Psoas muscle (tissue), 8 donors: Measurements from ENCODE around the gene IFITM10. TPM values are rescaled to one million over a fixed set of nuclear protein-coding genes. Genes with fewer than 3 reads are reported as not detected.

Experiments used
- ATAC-seq, 4 donors: fragments of 200-7000 bp; cut with Tn5 transposase; one replicate each; pipeline ENCODE4 v1.9.1; 2020; ENCODE audit warnings: moderate library complexity in 3 of 4, mild to moderate bottlenecking in 2 of 4
- DNase-seq, 2 donors: peaks; one replicate each; pipeline ENCODE4 v3.0.0-alpha.2; 2020
- H3K27ac ChIP-seq: fragments of 200-600 bp; one replicate; pipeline ENCODE4 v1.8.0; 2022
- H3K27me3 ChIP-seq, 3 donors: fragments of 200-600 bp in 1 of 3; one replicate each; pipeline versions ENCODE4 v1.6.1 to v1.8.0; 2013 to 2022; ENCODE audit warnings: low read length in 2 of 3, mild to moderate bottlenecking in 2 of 3, moderate library complexity in 1 of 3; ENCODE audit not compliant: insufficient read depth in 3 of 3
- H3K36me3 ChIP-seq, 2 donors: fragments of 200-600 bp in 1 of 2; one replicate each; pipeline versions ENCODE4 v1.6.1 to v1.8.0; 2013 to 2022; ENCODE audit warnings: low read depth in 1 of 2, mild to moderate bottlenecking in 1 of 2, moderate library complexity in 1 of 2; ENCODE audit not compliant: insufficient read depth in 1 of 2
- H3K4me1 ChIP-seq: fragments of 200-600 bp; one replicate; pipeline ENCODE4 v1.8.0; 2022
- H3K4me3 ChIP-seq: fragments of 200-600 bp; one replicate; pipeline ENCODE4 v1.8.0; 2022; ENCODE audit warnings: mild to moderate bottlenecking
- H3K9me3 ChIP-seq: fragments of 200-600 bp; one replicate; pipeline ENCODE4 v1.8.0; 2022
- WGBS, 3 donors: extraction: QIAGEN DNeasy Blood & Tissue Kit; methylation state at CpG; one replicate each; pipeline versions ENCODE4 v1.1.6 to v1.1.7; 2013; 5-methylcytosine and 5-hydroxymethylcytosine counted together
- intact Hi-C, 2 donors: fragments of 100-400 bp; cut with DNase I; formaldehyde crosslinking; loops; one replicate each; pipeline versions ENCODE4 v1.11.0 to v1.14.2; 2022
- polyA plus RNA-seq, 3 donors: library from polyadenylated mRNA; stranded (reverse); fragments of 200-250 nt; gene quantifications; one replicate each; pipeline ENCODE4 v1.2.3, GENCODE V29; 2013
- total RNA-seq, 4 donors: library from RNA; stranded (reverse); fragmentation: NEBNext Ultra II Directional in 2 of 4; extraction: Animal tissue kit (Norgen Biotek cat#: 25700) in 2 of 4; gene quantifications; one replicate each; pipeline versions ENCODE4 v1.2.1 to v1.2.4, GENCODE V29; 2021 to 2023
- TF ChIP-seq, protein P1 (sequence below): fragments of 200-600 bp; IDR thresholded peaks from one replicate; pipeline ENCODE4 v1.8.0; 2022; ENCODE audit warnings: antibody characterized with exemption
- donor health status: healthy with polysubstance abuse.
- donor health status: DM: no; HTN: no; CAD: no; lungs with moderate emphysema.
- donor health status: Bipolar disorder and iron deficiency.
- donor health status: healthy.
- donor health status: DM: yes; HTN: yes; CAD: no.
- donor health status: DM: no; HTN: no; CAD: no.
- donor health status: DM: no; HTN: no; CAD: no.
- donor health status: DM: yes; HTN: yes; CAD: no.

Gene IFITM10
- total and polyA plus RNA-seq, 7 donors, result 0.70 to 6.1 (median 1.6) TPM

DNA sequence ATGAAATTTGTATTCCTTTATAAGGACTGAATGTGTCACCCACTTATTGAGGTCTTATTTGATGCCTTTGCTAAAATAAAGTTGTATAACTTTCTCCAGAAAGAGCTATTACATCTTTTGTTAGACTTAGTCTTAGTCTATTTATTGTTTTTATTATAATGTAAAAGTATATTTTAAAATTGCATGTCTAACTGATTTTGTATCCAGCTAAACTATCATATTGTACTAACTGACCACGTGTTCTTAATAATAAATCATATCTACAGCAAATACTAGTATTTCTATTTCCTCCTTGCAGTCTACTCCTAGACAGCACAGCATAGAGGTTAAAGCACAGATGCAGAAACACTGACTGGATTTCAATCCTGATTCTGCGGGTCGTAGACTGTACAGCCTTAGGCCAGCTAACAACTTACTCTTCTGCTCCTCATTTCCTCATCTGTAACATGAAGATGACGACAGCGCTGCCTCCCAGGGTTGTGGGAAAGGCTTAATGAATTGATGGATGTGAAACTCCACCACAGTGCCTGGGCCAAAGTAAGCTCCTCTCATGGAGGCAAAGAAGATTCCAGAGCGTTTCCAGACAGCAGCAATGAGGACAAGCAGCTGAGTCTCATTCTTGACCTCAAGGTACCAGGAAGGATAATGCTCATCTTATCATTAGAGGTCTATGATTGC is 13.2 kb downstream of the IFITM10 start:
- peaks cover 0 to 61% (median 11%) of the 10 kb centered on the region in 3 donors for H3K27me3 ChIP-seq
- no peak for ATAC-seq
- no peak overlapping the region for H3K4me3 ChIP-seq
- 81 to 83% (median 81%) methylated on average over 6 of the region's 6 CpGs for WGBS, 3 donors
- H3K27ac ChIP-seq, result no peak overlapping the region
- TF ChIP-seq, protein P1, sequence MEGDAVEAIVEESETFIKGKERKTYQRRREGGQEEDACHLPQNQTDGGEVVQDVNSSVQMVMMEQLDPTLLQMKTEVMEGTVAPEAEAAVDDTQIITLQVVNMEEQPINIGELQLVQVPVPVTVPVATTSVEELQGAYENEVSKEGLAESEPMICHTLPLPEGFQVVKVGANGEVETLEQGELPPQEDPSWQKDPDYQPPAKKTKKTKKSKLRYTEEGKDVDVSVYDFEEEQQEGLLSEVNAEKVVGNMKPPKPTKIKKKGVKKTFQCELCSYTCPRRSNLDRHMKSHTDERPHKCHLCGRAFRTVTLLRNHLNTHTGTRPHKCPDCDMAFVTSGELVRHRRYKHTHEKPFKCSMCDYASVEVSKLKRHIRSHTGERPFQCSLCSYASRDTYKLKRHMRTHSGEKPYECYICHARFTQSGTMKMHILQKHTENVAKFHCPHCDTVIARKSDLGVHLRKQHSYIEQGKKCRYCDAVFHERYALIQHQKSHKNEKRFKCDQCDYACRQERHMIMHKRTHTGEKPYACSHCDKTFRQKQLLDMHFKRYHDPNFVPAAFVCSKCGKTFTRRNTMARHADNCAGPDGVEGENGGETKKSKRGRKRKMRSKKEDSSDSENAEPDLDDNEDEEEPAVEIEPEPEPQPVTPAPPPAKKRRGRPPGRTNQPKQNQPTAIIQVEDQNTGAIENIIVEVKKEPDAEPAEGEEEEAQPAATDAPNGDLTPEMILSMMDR, result no peak
- H3K9me3 ChIP-seq, result peaks cover 7% of the 10 kb centered on the region
- H3K36me3 ChIP-seq, result no peaks in the 10 kb centered on the region
- intact Hi-C loops, result no loop called here
- H3K4me1 ChIP-seq, result no peaks in the 10 kb centered on the region
- no peak for DNase-seq

DNA sequence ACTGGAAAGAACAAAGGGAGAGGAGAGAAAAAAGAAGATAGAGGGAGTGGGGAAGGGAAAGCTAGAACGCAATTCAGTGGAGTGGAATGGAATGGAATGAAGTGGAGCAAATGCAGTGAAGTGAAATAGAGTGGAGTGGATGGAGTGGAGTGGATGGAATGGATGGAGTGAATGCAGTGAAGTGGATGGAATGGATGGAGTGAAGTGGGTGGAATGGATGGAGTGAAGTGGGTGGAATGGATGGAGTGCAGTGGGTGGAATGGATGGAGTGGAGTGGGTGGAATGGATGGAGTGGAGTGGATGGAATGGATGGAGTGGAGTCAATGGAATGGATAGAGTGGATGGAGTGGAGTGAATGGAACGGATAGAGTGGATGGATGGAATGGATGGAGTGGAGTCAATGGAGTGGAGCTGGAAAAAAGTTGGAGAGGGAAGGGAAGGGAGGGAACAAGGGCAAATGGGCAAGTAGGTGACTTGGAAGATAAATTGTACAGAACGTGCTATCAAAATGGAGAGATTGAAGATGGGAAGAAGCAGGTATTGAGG is 13.9 kb downstream of the IFITM10 start:
- TF ChIP-seq, protein P1, result no peak
- DNase-seq (no peak), ATAC-seq (no peak)
- Histone ChIP-seq H3K27ac (no peak overlapping the region), H3K9me3 (peaks cover 7% of the 10 kb centered on the region), H3K27me3 (peaks cover 0 to 64% (median 11%) of the 10 kb centered on the region in 3 donors), H3K36me3 (no peaks in the 10 kb centered on the region), H3K4me3 (no peak overlapping the region), H3K4me1 (no peaks in the 10 kb centered on the region)
- intact Hi-C loops, result no loop called here
- WGBS, 3 donors, result 60 to 63% (median 62%) methylated on average over 3 of the region's 3 CpGs

DNA sequence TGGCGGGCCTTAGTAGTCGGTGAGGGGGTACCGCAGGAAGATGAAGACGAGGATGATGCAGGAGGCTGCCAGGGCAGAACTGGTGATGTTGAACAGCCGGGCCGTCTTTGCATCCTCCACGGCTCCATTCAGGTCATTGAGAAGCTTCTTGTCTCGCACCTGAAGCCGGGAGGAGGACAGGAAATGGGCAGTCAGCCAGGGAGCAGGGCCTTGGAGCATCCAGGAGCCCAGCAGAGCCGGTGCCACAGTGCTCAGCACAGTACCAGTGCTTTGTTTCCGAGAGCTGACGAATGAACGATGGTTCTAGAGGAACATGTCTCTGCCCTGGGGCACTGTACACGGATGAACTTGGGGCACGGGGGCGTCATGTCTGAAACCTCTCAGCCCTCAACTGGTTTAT is 15.1 kb downstream of the IFITM10 start:
- Histone ChIP-seq H3K27me3 (peaks cover 0 to 64% (median 12%) of the 10 kb centered on the region in 3 donors), H3K27ac (no peak overlapping the region), H3K9me3 (peaks cover 7% of the 10 kb centered on the region), H3K4me3 (no peak overlapping the region), H3K4me1 (no peaks in the 10 kb centered on the region), H3K36me3 (no peaks in the 10 kb centered on the region)
- DNase-seq (no peak), ATAC-seq (no peak)
- intact Hi-C loops, result no loop called here
- TF ChIP-seq, protein P1, result no peak
- 78 to 82% (median 79%) methylated on average over 15 to 16 of the region's 16 CpGs for WGBS, 3 donors

DNA sequence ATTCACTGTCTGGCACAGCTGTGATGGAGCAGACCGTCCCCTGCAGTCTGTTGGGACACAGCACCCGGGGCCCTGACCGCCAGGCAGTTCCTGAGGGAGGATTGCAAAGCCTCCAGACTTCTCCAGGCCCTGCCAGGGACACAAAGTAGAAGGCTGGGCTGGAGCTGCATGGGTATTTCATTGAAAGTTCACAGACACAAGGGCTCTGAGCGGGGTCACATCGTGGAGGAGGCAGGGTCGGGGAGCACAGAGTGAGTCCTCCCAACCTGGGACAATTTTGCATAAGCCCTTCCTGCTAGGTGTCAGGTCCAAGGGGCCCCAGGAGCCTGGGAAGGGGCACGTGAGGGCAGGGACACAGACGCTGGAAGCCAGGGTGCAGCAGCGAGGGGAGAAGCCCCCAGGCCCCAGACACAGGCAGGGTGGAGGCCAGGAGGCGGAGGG is 15.7 kb downstream of the IFITM10 start:
- no peaks in the 10 kb centered on the region for H3K4me1 ChIP-seq
- WGBS, 3 donors, result 47 to 60% (median 56%) methylated on average over 6 to 10 of the region's 10 CpGs
- no peaks in the 10 kb centered on the region for H3K36me3 ChIP-seq
- ATAC-seq (no peak), DNase-seq (no peak)
- peaks cover 0 to 63% (median 12%) of the 10 kb centered on the region in 3 donors for H3K27me3 ChIP-seq
- TF ChIP-seq, protein P1, result no peak
- H3K9me3 ChIP-seq, result peaks cover 7% of the 10 kb centered on the region
- H3K27ac ChIP-seq, result no peak overlapping the region
- intact Hi-C loops, result loop anchor here in 1 of 2 donors (5.0 kb wide), 1 partner anchor 83 kb away; no protein-coding TSS in a partner anchor
- H3K4me3 ChIP-seq, result no peak overlapping the region
